Measurements from ENCODE around the gene ADAM30.
"Not testable (repeated sequence)": the region's sequence is repeated elsewhere in the genome, so short reads cannot be mapped to it uniquely, and the experiment has no call there.

The ADAM30 gene

GRCh38 chr1:119873135-119874015 lies 22.9 kb downstream of the ADAM30 start:
- FAIRE-seq: no peak

GRCh38 chr1:119871881-119872280 lies 24.4 kb downstream of the ADAM30 start:
- FAIRE-seq: no peak

GRCh38 chr1:119870917-119871596 lies 25.3 kb downstream of the ADAM30 start:
- no peak for FAIRE-seq

DNA sequence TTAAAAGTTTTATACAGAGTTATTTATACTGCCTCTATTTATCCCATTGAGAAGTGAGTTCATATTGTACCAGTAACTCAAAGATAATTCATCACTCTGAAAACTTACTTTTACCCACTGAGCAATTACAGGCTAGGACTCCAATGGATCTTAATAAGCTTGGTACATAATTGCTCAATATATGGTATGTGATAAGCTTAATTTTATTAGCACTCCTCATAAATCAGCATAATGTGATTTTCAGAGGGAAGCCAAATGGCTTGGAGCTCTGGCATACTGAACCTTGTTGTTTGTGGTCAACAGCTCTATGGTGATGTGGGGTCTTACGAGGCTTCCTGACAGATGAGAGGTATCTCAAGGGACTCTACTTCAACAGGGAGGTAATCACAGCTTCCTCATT lies 26.3 kb downstream of the ADAM30 start:
- FAIRE-seq: no peak

GRCh38 chr1:119868176-119868575 lies 28.1 kb downstream of the ADAM30 start:
- FAIRE-seq: no peak

DNA sequence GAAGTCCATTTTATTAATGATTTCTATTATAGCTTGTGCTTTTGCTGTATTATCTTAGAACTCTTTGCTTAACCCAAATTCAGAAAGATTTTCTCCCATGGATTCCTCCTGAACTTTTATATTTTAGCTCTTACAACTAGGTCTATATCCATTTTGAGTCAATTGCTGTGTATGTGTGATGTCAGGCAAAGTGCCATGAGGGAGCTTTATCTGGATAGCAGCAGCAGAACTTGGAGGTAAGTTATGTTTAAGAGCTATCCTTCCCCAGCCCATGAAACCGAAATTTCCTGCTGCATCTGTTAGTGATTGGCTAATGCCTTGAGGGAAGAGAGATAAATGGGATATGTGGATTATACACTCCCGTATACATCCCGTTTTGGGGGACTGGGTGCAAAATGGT lies 29.9 kb downstream of the ADAM30 start:
- no peak for FAIRE-seq

DNA sequence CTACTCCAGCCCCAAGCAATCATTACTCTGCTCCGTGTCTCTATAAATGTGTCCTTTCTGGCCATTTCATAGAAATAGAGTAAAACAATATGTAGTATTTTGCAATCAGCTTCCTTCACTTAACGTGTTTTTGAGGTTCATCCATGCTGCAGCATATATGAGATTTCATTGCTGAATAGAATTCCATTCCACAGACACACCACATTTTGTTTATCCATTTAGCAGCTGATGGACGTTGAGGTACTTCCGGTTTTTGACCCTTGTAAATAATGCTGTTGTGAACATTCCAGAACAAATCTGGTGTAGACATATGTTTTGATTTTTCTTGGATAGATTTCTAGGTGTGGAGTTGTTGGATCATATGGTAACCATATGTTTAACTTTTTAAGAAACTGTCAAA lies 30.7 kb downstream of the ADAM30 start:
- no peak for FAIRE-seq

DNA sequence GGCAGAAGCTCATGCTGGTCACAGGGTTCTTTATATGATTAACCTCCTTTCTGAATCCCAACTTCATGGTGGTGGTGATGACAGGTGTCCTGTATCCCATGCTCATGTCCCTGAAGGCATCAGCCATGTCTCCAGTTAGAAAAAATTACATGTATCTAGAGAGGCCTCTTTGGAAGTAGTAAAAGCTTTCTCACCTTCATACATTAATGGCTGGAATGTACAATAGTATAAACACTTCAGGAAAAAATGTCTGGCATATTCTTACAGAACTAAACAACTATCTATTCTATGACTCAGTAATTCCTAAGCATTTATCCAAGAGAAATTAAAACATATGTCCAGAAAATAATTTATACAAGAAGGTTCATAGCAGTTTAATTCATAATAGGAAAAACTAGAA lies 34.0 kb downstream of the ADAM30 start:
- no peak for FAIRE-seq

DNA sequence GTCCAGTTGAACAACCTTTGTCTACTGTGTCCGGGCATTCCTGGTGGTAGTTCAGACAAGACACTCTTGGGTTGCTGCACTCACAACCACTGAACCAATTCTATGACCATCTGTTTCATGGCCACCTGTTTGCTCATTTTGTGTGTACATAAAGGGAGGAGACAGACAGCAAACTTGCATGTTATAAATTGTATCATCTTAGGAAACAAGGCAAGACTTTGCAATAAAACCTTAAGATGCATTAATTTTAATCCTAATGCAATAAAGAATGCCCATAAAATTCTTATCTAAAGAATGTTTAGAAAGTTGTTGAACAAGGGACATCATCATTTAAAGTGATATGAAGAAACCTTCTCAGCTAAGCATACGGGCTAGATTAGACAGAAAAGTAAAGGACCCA lies 34.8 kb downstream of the ADAM30 start:
- no peak for FAIRE-seq

DNA sequence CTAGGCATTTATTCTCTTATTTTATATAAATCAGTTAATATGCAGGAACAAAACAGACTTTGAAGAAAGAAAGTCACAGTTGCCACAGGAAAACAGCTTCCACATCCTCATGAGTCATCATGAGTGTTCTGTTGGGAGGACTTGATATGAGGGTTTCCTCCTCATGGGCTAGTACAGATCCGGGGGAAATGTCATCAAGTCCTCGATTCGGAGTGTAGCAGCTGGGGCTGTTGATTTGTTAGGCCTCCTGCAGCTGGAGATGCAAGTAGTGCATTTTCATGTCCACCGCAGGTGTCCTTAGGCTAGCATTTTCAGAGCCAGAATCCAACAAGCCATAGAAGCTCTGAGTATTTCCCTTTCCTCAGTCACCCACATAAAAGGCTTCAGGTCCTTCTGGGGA lies 36.7 kb downstream of the ADAM30 start:
- FAIRE-seq: no peak

GRCh38 chr1:119858556-119859214 lies 37.6 kb downstream of the ADAM30 start:
- FAIRE-seq: not testable (repeated sequence)

GRCh38 chr1:119858126-119858525 lies 38.2 kb downstream of the ADAM30 start:
- no peak for FAIRE-seq

- no peak for FAIRE-seq
Measured at GRCh38 chr1:119853155-119853554, 43.2 kb downstream of the ADAM30 start.

GRCh38 chr1:119844206-119844605 lies 52.1 kb downstream of the ADAM30 start:
- not testable (repeated sequence) for FAIRE-seq

Measured in colon (tissue), 2 donors.